ENCODE results near the gene CA14.
"Not testable (repeated sequence)": the region's sequence is repeated elsewhere in the genome, so short reads cannot be mapped to it uniquely, and the experiment has no call there.

Gene CA14

GRCh38 chr1:150302902-150303301 lies 45.3 kb downstream of the CA14 start:
- TF ChIP-seq BACH2 (CRISPR knock-in tag; IDR thresholded peaks at IDR 0.05; ENCODE audit: borderline replicate concordance) (no peak), ESRRG (CRISPR knock-in tag; IDR thresholded peaks at IDR 0.05) (no peak), SNAI2 (CRISPR knock-in tag; IDR thresholded peaks at IDR 0.05) (no peak), ZC3H10 (CRISPR knock-in tag; IDR thresholded peaks at IDR 0.05) (no peak)
- TF ChIP-seq, protein P1, sequence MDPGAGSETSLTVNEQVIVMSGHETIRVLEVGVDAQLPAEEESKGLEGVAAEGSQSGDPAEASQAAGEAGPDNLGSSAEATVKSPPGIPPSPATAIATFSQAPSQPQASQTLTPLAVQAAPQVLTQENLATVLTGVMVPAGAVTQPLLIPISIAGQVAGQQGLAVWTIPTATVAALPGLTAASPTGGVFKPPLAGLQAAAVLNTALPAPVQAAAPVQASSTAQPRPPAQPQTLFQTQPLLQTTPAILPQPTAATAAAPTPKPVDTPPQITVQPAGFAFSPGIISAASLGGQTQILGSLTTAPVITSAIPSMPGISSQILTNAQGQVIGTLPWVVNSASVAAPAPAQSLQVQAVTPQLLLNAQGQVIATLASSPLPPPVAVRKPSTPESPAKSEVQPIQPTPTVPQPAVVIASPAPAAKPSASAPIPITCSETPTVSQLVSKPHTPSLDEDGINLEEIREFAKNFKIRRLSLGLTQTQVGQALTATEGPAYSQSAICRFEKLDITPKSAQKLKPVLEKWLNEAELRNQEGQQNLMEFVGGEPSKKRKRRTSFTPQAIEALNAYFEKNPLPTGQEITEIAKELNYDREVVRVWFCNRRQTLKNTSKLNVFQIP (CRISPR knock-in tag; IDR thresholded peaks at IDR 0.05; ENCODE audit: borderline replicate concordance, low read depth): no peak
- ATAC-seq: no peak

DNA sequence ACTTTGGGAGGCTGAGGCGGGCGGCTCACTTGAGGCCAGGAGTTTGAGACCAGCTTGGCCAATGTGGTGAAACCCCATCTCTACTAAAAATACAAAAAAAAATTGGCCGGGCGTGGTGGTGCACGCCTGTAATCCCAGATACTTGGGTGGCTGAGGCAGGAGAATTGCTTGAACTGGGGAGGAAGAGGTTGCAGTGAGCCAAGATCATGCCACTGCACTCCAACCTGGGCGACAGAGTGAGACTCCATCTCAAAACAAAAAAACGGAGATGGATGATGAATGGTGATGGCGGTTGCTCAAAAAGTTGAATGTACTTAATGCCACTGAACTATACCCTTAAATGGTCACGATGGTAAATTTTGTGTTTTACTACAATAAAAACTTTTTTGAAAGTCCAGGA lies 51.0 kb downstream of the CA14 start:
- not testable (repeated sequence) for ATAC-seq

GRCh38 chr1:150309758-150310508 lies 52.4 kb downstream of the CA14 start:
- no peak for TF ChIP-seq BACH2 (CRISPR knock-in tag; IDR thresholded peaks at IDR 0.05; ENCODE audit: borderline replicate concordance)
- no peak for TF ChIP-seq RARB (CRISPR knock-in tag; IDR thresholded peaks at IDR 0.05)
- TF ChIP-seq SNAI2 (CRISPR knock-in tag; IDR thresholded peaks at IDR 0.05): no peak
- no peak for TF ChIP-seq ZNF70 (CRISPR knock-in tag; IDR thresholded peaks at IDR 0.05)
- no peak for TF ChIP-seq ZFP3 (CRISPR knock-in tag; IDR thresholded peaks at IDR 0.05)
- TF ChIP-seq CSDC2 (CRISPR knock-in tag; IDR thresholded peaks at IDR 0.05): no peak
- ATAC-seq: no peak; the same call in 2 of the 3 replicates

- no peak for ATAC-seq
- TF ChIP-seq GLIS3 (CRISPR knock-in tag; IDR thresholded peaks at IDR 0.05) (no peak), ZNF8 (CRISPR knock-in tag; IDR thresholded peaks at IDR 0.05) (no peak), ISL1 (CRISPR knock-in tag; IDR thresholded peaks at IDR 0.05) (no peak), ESRRG (CRISPR knock-in tag; IDR thresholded peaks at IDR 0.05) (no peak), ZFP30 (CRISPR knock-in tag; IDR thresholded peaks at IDR 0.05) (no peak)
Measured at GRCh38 chr1:150311762-150312161, 54.2 kb downstream of the CA14 start.

Data from SK-N-SH treated with all-trans-retinoic acid at 6 μM for 48 hours (cell line).